GM21381 (cell line): ENCODE measurements around the gene GRK3.
"Not testable (repeated sequence)": the region's sequence is repeated elsewhere in the genome, so short reads cannot be mapped to it uniquely, and the experiment has no call there.

Source experiments
- ATAC-seq: cut with Tn5 transposase; IDR thresholded peaks from one replicate; pipeline ENCODE4 v1.9.1; 2021; ENCODE audit warnings: mild to moderate bottlenecking, moderate library complexity; ENCODE audit not compliant: unreplicated experiment

The GRK3 gene

DNA sequence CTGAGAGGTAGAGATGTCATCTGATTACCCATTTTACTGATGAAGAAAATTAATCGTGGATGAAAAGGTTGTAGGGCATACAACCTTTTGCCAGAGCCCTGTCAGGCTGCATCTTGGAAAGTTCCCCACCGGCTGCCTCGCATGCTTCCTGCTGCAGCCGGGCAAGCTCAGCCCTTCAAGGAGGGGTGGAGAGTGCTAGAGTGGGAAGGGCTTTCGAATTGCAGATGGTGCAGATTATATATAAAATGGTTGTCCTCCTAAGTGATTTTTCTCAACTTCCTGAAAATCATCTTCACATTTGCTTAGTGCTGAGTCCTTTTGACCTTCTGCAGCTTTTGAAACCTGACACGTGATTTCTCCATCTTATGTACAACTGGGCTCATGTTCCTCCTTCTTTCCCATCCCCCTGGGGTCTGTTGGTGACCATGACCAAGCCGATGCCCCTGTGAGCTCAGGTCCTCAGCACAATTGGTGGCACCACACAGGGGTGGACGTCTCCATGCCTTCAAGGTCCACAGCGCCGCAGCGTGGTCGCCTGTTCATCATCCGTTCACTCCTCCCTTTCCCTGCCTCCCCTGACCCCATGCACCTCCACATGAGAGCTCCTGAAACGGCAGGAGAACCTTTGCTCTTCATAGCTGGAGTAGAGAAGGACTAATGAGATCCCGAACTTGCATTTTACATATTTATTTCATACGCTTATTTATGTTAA, 129.9 kb downstream of the GRK3 start:
- ATAC-seq = no peak

DNA sequence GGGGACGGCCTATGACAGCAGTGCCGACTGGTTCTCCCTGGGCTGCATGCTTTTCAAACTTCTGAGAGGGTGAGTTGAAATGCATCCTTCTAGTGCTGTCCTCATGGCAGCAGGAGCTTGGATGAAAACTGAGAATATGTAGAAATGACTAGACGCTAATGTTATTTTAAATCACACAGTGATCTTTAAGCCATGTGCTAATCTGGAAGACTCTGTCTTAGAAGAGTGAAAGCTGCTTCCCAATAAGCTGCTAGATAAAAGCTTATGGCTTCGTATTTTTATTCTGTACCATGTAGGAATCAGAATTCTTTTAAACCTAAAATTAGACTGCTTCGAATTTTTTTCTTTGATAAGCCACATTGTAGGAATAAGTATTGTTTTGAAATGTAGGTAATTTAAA, 130.7 kb downstream of the GRK3 start:
- no peak for ATAC-seq

- no peak for ATAC-seq
Measured at GRCh38 chr22:25696763-25697162, 132.3 kb downstream of the GRK3 start.

DNA sequence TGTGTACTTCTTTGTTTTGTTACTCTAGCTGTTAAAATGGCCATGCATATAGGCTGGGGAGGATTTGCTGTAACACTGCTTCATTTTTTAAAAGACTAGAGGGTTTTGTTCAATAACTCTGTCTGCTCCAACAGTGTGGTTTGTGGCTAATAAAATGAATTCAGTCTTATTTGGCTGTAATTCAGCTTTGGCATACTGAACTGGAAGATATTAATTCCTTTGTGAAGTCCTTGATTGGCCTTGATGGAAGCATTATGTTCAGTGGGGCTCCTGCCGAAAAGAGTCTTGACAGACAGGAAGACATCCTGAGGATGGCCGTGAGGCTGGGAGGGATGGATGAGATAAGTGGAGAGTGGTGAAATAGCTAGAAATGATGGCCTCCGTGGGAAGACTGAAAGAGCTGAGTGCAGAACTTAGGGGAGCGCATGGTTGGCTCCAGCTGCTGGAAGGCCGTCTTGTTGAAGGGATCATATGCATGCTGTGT, 132.7 kb downstream of the GRK3 start:
- no peak for ATAC-seq

DNA sequence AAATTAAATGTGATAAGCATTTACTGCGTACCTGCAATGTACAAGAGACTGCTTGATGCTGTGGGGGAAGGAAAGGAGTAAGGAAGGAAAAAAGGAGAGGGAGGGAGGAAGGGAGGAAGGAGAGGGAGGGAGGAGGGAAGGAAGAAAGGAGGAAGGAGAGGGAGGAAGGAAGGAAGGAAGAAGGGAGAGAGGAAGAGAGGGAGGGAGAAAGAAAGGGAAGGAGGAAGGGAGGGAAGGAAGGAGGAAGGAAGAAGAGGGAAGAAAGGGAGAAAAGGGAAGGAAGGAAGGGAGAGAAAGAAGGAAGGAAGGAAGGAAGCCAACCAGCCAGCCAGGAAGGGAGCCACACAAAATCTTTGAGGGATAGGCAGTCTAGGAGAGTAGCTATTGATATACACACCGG, 133.5 kb downstream of the GRK3 start:
- no peak for ATAC-seq

- no peak for ATAC-seq
Measured at GRCh38 chr22:25698461-25698860, 134.0 kb downstream of the GRK3 start.

- no peak for ATAC-seq
Measured at GRCh38 chr22:25698978-25699377, 134.5 kb downstream of the GRK3 start.

DNA sequence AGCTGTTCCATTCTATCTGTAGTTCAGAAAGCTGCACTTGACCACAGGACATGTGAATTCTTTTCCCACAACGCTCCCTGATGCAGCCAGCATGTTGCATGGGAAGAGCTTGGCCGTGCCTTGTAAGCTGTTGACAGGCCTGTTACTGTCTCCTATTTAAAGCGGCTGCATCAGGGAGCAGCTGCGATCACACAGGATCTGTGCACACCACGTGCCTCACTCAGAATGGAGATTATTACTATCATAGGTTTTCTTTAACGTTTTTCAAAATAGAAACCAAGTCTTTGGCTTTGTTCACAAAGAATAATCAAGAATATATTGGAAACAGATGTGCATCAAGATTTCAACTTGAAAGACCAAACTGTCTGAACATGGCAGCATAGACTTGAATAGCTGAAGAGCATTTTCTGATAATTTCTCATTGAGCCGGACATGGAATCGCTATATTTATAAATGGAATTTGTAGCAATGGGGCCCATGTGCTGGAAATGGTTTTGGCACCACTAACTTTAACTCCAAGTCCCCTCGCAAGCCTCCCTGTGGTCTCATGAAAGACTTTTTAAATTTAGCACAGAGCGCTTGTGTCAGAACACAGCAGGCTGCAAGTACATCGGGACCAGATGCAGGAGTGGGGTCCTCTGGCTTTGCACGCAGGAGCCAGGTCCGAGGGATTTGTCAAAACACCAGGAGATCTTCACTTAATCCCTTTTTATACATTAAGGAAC, 136.7 kb downstream of the GRK3 start:
- ATAC-seq = no peak

- no peak for ATAC-seq
Measured at GRCh38 chr22:25702040-25702439, 137.6 kb downstream of the GRK3 start.

DNA sequence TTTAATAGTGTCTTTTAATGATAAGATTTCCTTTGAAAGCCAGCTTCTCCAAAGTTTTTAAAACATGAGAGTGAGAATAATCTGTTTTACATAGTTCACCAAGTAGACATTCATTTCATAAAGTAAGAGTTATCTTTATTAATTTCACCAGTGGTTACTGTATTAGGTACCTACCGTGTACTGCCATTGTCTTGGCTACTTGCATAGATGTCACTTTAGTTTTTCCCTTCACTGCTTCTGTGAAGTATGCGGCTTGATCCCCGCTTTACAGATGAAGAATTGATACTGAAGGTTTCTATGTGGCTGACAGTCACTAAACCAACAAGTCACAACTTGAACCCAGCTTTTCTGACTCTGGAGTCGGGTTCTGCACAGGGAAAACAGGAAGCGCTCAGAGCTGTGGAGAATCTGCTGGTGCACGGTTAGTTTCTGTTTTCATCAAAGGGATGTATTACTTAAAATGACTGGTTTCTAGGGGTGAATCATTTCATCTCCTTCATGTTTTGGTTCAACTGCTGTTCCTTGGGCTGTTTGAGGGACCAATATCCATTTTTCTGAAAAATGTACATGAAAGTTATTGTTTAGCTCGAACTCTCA, 138.2 kb downstream of the GRK3 start:
- no peak for ATAC-seq

- ATAC-seq = no peak
Measured at GRCh38 chr22:25704701-25705100, 140.2 kb downstream of the GRK3 start.

DNA sequence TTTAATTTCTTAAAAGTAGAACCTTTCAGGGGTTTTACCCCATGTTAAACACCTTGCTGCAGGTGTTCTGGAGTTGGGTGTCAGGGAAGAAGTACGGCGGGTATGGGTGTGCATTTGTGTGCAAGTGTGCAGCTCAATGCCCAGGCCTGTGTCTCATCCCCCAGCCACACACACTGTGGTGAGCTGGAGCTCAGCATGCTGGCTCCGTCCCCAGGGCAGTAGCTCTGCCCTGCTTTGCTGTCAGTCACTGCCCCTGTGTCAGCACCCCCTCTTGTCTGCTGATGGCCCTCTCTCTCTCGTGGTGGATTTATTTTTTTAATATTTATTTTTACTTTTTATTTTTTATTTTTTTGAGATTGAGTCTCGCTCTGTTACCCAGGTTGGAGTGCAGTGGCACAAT, 141.7 kb downstream of the GRK3 start:
- no peak for ATAC-seq

DNA sequence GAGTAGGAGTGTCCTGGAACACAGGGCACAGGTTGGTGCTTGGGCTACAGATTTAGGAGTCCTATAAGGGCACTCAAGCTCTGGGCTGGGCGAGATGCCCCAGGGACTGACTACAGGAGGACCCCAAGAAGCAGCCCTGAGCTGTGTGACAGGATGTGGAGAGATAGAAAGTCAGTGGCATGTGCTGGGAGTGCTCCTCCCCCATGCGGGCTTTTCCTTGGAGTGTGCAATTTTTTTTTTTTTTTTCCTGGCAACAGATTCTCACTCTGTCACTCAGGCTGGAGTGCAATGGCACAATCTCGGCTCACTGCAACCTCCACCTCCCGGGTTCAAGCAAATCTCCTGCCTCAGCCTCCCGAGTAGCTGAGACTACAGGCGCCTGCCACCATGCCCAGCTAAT, 144.0 kb downstream of the GRK3 start:
- not testable (repeated sequence) for ATAC-seq

GRCh38 chr22:25709758-25710157, 145.3 kb downstream of the GRK3 start:
- no peak for ATAC-seq

DNA sequence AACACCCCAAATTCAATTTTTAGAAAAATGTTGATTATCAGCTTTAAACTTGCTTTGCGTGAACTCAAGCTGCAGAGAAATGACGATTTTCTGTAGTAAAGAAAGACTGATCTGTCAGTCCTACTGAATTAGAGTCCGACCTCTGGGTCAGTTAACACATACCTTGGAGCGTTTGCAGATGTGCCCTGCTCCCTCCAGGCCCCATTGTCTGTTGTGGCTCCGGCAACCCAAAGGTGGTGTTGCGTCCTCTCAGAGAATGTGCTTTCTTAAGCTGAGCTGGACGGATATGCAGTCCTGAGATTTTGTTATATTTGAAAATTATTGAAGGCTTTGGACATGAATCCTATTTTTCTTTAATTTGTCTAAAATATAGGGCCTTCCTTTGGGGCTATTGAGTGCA, 146.0 kb downstream of the GRK3 start:
- no peak for ATAC-seq

DNA sequence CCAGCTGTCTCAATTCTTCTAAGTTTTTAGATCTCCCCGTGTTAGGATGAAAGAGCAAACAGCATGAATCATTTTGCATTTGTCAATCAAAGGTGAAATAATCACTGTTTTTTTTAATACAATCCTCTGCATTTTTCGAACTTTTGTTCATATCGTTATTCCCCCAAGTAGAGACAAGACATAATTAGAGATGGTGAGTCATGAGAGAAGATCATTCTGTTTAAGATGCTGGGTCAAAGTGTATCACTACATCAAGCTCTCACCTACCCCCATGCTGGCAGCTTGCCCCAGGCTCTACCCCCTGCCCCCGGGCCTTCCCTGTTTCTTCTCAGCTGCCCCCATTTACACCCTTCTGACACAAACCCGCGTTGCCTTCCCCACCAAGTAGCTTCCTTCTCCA, 147.0 kb downstream of the GRK3 start:
- no peak for ATAC-seq

- no peak for ATAC-seq
Measured at GRCh38 chr22:25712661-25713400, 148.4 kb downstream of the GRK3 start.

DNA sequence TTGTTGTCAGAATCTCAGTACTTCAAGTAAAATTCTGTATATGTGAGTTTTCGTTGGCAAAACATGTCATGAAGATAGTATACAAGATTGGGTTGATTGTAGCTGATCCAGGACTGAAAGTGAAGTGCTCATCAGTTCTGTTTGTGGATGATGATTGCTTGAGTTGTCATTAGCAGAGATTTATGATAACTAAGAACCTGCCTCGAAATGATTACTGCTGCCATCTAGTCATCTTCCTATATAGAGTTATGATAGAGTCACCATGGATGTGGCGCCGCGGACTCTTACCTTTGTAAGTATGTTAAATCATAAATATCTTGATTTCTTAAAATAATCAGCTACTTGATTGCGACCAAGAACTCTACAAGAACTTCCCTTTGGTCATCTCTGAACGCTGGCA, 149.6 kb downstream of the GRK3 start:
- ATAC-seq = no peak

- no peak for ATAC-seq
Measured at GRCh38 chr22:25714739-25715138, 150.3 kb downstream of the GRK3 start.

DNA sequence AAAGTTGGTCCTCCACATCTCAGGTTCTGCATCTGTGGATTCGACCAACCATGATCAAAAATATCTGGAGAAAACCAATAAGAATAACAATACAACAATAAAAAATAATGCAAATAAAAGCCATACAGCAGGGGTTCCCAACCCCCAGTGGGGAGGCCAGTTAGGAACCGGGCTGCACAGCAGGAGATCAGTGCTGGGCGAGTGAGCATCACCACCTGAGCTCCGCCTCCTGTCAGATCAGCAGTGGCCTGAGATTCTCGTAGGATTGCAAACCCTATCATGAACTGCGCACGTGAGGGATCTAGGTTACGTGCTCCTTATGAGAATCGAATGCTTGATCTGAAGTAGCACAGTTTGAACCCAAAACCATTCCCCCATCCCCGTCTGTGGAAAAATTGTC, 152.2 kb downstream of the GRK3 start:
- ATAC-seq = no peak

GRCh38 chr22:25718135-25718840, 153.8 kb downstream of the GRK3 start:
- ATAC-seq = no peak
